WERI-Rb-1 (cell line): ENCODE measurements around the gene FAM98B.

Experiments used
- DNase-seq: peaks from one replicate; pipeline ENCODE4 v3.0.0-alpha.2; 2020
- H3K27ac ChIP-seq: fragments of 250-450 bp; sonication (Bioruptor Pico); 2 replicates; pipeline ENCODE4 v1.5.1; 2020; ENCODE audit warnings: mild to moderate bottlenecking, moderate library complexity
- H3K27me3 ChIP-seq: fragments of 250-450 bp; sonication (Bioruptor Pico); 2 replicates; pipeline ENCODE4 v1.5.1; 2021; ENCODE audit warnings: mild to moderate bottlenecking, low read depth, moderate library complexity; ENCODE audit not compliant: insufficient read depth, severe bottlenecking
- H3K36me3 ChIP-seq: fragments of 250-450 bp; sonication (Bioruptor Pico); 2 replicates; pipeline ENCODE4 v1.5.1; 2020; ENCODE audit warnings: mild to moderate bottlenecking, moderate library complexity
- H3K4me3 ChIP-seq: 2 replicates; pipeline ENCODE4 v1.5.1; 2011; ENCODE audit warnings: low read depth, mild to moderate bottlenecking, control low read depth, low read length
- H3K9me3 ChIP-seq: fragments of 250-450 bp; sonication (Bioruptor Pico); 2 replicates; pipeline ENCODE4 v1.5.1; 2021; ENCODE audit warnings: mild to moderate bottlenecking, moderate library complexity; ENCODE audit not compliant: severe bottlenecking
- TF ChIP-seq, protein P1 (sequence below): IDR thresholded peaks from 2 replicates; pipeline ENCODE4 v1.5.1; 2011; ENCODE audit warnings: low read depth, mild to moderate bottlenecking, control low read depth, inconsistent platforms, low read length

FAM98B gene

DNA sequence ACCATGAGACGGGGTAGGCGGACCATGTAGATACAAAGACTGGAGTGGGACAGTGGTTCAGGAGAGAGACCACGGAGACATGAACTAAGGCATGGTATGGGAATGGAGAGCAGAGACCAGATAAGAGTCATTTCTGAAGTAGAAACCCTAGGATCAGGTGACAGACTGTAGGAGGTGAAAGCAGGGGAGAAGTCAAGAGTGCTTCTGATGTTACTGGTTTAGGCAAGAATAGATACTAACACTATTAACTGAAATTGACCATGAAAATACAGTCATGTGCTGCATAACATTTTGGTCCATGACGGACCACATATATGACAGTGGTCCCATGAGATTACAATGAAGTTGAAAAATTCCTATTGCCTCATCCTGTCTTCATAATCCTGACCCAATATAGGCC, 69.0 kb downstream of the FAM98B start:
- Histone ChIP-seq H3K9me3 (no peaks in the 10 kb centered on the region), H3K27me3 (peaks cover 23% of the 10 kb centered on the region), H3K4me3 (no peak overlapping the region), H3K36me3 (no peaks in the 10 kb centered on the region), H3K27ac (no peak overlapping the region)
- TF ChIP-seq, protein P1, sequence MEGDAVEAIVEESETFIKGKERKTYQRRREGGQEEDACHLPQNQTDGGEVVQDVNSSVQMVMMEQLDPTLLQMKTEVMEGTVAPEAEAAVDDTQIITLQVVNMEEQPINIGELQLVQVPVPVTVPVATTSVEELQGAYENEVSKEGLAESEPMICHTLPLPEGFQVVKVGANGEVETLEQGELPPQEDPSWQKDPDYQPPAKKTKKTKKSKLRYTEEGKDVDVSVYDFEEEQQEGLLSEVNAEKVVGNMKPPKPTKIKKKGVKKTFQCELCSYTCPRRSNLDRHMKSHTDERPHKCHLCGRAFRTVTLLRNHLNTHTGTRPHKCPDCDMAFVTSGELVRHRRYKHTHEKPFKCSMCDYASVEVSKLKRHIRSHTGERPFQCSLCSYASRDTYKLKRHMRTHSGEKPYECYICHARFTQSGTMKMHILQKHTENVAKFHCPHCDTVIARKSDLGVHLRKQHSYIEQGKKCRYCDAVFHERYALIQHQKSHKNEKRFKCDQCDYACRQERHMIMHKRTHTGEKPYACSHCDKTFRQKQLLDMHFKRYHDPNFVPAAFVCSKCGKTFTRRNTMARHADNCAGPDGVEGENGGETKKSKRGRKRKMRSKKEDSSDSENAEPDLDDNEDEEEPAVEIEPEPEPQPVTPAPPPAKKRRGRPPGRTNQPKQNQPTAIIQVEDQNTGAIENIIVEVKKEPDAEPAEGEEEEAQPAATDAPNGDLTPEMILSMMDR: no peak
- no peak for DNase-seq

DNA sequence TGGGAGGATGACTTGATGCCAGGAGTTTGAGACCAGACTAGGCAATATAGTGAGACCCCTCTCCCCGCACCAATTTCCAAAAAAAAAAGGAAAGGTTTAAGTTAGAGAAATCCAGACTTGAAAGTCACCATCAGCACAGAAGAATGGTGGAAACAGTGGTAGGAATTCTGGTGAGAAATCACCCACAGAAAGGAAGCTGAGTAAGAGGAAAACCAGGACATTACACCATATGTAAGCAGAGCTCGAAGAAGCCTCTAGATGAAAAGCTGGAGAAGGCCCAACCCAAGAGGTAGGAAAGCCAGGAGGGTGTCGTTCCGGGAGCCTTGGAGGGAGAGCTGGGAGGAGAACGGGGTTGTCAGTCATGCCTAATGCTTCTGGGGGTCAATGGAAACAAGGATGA, 70.2 kb downstream of the FAM98B start:
- Histone ChIP-seq H3K27me3 (peaks cover 26% of the 10 kb centered on the region), H3K4me3 (no peak overlapping the region), H3K9me3 (no peaks in the 10 kb centered on the region), H3K27ac (no peak overlapping the region), H3K36me3 (no peaks in the 10 kb centered on the region)
- no peak for DNase-seq
- TF ChIP-seq, protein P1: no peak

DNA sequence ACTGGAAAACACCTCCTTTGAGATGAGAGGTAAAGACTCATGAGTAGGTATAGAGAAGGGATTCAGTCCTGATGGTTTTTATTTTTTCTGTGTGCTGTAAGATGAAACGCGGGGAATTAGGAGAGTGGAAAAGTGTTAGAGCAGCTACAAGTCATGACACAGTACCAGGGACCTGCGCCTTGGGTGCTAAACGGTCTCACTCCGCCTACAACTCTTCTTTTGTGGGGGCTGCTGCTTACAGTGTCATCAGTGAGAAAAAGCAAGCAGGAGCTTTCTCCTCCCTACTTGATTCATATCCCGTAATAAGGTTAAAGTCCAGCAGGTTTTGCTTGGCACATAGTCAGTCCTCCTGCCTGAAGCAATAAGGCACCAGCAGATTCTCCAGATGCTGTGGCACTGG, 71.6 kb downstream of the FAM98B start:
- Histone ChIP-seq H3K9me3 (no peaks in the 10 kb centered on the region), H3K36me3 (no peaks in the 10 kb centered on the region), H3K27ac (no peak overlapping the region), H3K27me3 (peaks cover 28% of the 10 kb centered on the region), H3K4me3 (no peak overlapping the region)
- TF ChIP-seq, protein P1: no peak
- DNase-seq: no peak

DNA sequence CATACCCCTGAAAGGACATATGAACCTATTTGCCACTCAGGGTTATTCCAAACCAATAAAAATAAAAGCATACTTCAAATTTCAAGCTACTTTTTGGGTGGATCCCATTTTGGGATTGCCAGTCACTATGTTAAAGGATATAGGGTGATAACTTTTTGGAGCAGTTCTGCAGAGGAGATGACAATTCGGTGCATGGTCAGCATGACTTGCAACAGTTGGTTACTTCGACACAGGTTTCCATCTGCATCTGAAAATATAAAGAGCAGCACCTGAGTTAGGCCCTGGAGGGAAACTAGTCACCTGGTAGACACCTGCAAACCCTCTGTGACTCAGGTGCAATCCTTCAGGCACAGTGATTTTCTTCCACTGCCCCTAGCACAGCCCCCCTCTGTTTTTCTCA, 72.2 kb downstream of the FAM98B start:
- DNase-seq: no peak

DNA sequence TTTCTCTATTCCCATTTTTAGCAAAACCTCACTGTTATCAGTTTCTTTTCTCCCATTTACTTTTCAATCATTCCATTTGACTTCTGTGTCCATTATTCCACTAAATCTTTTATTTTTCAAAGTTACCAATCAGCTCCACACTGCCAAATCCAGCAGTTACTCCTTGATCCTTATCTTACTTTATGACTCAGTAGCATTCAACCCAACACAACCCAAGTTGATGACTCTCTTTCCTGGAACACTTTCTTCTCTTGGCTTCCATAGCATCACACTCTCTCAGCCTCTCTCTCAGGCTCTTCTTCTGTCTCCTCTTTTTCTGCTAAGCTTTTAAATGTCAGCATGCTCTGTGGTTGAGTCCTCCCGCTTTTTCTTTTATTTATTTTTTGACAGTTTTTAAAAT, 74.4 kb downstream of the FAM98B start:
- Histone ChIP-seq H3K27ac (no peak overlapping the region), H3K4me3 (no peak overlapping the region), H3K9me3 (no peaks in the 10 kb centered on the region), H3K27me3 (peaks cover 36% of the 10 kb centered on the region), H3K36me3 (no peaks in the 10 kb centered on the region)
- TF ChIP-seq, protein P1: no peak
- no peak for DNase-seq

More for the DNA sequence above, 72.2 kb downstream of the FAM98B start:
- TF ChIP-seq, protein P1: no peak
- Histone ChIP-seq H3K27me3 (peaks cover 32% of the 10 kb centered on the region), H3K36me3 (no peaks in the 10 kb centered on the region), H3K4me3 (no peak overlapping the region), H3K27ac (no peak overlapping the region), H3K9me3 (no peaks in the 10 kb centered on the region)

DNA sequence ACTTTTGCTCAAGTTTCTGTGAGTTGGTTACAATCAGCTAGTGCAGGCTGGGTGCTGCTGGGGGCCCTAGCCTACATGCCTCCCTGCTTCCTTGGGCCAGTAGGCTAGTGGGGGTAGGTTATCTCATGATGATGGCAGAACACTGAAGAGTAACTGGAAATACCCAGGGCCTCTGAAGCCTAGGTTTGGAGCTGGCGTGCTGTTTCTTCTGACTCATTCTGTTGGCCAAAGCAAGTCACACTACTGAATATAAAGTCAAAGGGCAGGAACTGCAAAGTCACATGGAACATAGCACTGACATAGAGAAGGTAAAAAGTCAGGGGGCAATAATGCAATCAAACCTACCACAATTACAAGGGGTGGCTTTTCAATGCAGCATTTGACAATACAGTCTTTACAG, 76.2 kb downstream of the FAM98B start:
- no peak for DNase-seq
- no peak overlapping the region for H3K4me3 ChIP-seq
- TF ChIP-seq, protein P1: no peak
- H3K36me3 ChIP-seq: no peaks in the 10 kb centered on the region
- no peak overlapping the region for H3K27ac ChIP-seq
- no peaks in the 10 kb centered on the region for H3K9me3 ChIP-seq
- peaks cover 38% of the 10 kb centered on the region for H3K27me3 ChIP-seq
